NB4 (cell line): ENCODE measurements around the gene PRICKLE2.

Source experiments
- DNase-seq: peaks from one replicate; pipeline ENCODE4 v3.0.0; 2010; ENCODE audit warnings: low read depth
- H3K4me3 ChIP-seq: one replicate; pipeline ENCODE4 v1.5.1; 2011; ENCODE audit warnings: mild to moderate bottlenecking, low read depth, low read length, moderate library complexity
- CTCF ChIP-seq: IDR thresholded peaks from one replicate; pipeline ENCODE4 v1.5.1; 2012; ENCODE audit warnings: low read depth, low read length
- MAX ChIP-seq: IDR thresholded peaks from 2 replicates; pipeline ENCODE4 v1.6.1; 2011; ENCODE audit warnings: low read depth, low read length
- MYC ChIP-seq: IDR thresholded peaks from 2 replicates; pipeline ENCODE4 v1.6.1; 2011; ENCODE audit warnings: low read depth, low read length
- POLR2A ChIP-seq: IDR thresholded peaks from 2 replicates; pipeline ENCODE4 v1.6.1; 2011; ENCODE audit warnings: mild to moderate bottlenecking; ENCODE audit not compliant: insufficient read length; ENCODE audit errors: extremely low read depth

Gene PRICKLE2

GRCh38 chr3:64058566-64058965 lies 166.7 kb downstream of the PRICKLE2 start:
- TF ChIP-seq MAX (no peak), CTCF (no peak), POLR2A (no peak), MYC (no peak)
- DNase-seq, result no peak
- H3K4me3 ChIP-seq, result no peak overlapping the region

- DNase-seq, result no peak
- no peak overlapping the region for H3K4me3 ChIP-seq
- TF ChIP-seq POLR2A, result no peak
- no peak for TF ChIP-seq MYC
- no peak for TF ChIP-seq MAX
- TF ChIP-seq CTCF, result no peak
Observed at GRCh38 chr3:64057231-64057630, 168.0 kb downstream of the PRICKLE2 start.

GRCh38 chr3:64056606-64057180 lies 168.6 kb downstream of the PRICKLE2 start:
- DNase-seq, result no peak
- H3K4me3 ChIP-seq, result no peak overlapping the region
- TF ChIP-seq MYC (no peak), POLR2A (no peak), MAX (no peak), CTCF (no peak)

- TF ChIP-seq CTCF (no peak), MYC (no peak), POLR2A (no peak), MAX (no peak)
- DNase-seq, result no peak
- no peak overlapping the region for H3K4me3 ChIP-seq
Observed at GRCh38 chr3:64055076-64055475, 170.2 kb downstream of the PRICKLE2 start.

GRCh38 chr3:64054488-64054887 lies 170.8 kb downstream of the PRICKLE2 start:
- no peak for DNase-seq
- TF ChIP-seq MAX, result no peak
- no peak for TF ChIP-seq CTCF
- TF ChIP-seq MYC, result no peak
- TF ChIP-seq POLR2A, result no peak
- no peak overlapping the region for H3K4me3 ChIP-seq

- no peak overlapping the region for H3K4me3 ChIP-seq
- TF ChIP-seq MYC, result no peak
- no peak for TF ChIP-seq CTCF
- TF ChIP-seq MAX, result no peak
- TF ChIP-seq POLR2A, result no peak
- no peak for DNase-seq
Observed at GRCh38 chr3:64053581-64053980, 171.7 kb downstream of the PRICKLE2 start.
